NCI-H187 (cell line): ENCODE data around the gene FXYD7.

Experiments used
- DNase-seq, 2 experiments: peaks; one replicate each; lab custom pipeline; 2025; lab: John Stamatoyannopoulos, UW

The FXYD7 gene

GRCh38 chr19:35199481-35199880 is 56.4 kb downstream of the FXYD7 start:
- no peak for DNase-seq

GRCh38 chr19:35202722-35203688 is 60.0 kb downstream of the FXYD7 start:
- DNase-seq: no peak
